ENCODE data around the gene ME1.

ME1 gene

DNA sequence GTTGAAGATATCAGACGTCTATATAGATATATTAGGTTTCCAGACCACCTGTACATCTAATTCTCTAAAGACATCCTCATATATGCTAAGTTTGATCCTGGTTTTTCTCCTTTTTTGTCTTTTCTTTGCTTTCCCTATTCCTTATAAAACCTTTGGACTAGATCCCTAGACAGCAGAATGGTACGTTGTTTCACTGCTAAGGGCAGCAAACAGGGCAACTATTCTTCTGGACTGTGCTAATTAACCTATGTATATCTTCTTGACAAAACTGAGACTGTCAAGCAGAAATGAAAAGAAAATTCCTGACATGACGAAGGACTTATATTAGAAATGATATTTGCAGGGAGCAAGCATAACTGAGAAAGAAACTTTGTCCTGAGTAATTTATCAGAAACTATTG, 19.1 kb downstream of the ME1 start:
- H3K36me3 ChIP-seq (ENCODE audit: control insufficient read depth in 1 of 2, insufficient read depth in 2 of 2, low read length in 2 of 2): no peaks in the 10 kb centered on the region
- no peak overlapping the region for H3K27ac ChIP-seq (ENCODE audit: low read depth, low read length)
- no peaks in the 10 kb centered on the region for H3K4me1 ChIP-seq (ENCODE audit: control insufficient read depth in 1 of 2, insufficient read depth in 2 of 2, low read length in 2 of 2)
- no peak overlapping the region for H3K9ac ChIP-seq (ENCODE audit: low read depth in 1 of 2, low read length in 2 of 2)
- H3K4me3 ChIP-seq (ENCODE audit: low read depth in 1 of 2, low read length in 2 of 2): no peak overlapping the region
- H3K27me3 ChIP-seq (ENCODE audit: control insufficient read depth in 1 of 2, insufficient read depth in 2 of 2, low read length in 2 of 2): no peaks in the 10 kb centered on the region
- no peaks in the 10 kb centered on the region for H3K9me3 ChIP-seq (ENCODE audit: control insufficient read depth in 1 of 2, low read length in 2 of 2)

DNA sequence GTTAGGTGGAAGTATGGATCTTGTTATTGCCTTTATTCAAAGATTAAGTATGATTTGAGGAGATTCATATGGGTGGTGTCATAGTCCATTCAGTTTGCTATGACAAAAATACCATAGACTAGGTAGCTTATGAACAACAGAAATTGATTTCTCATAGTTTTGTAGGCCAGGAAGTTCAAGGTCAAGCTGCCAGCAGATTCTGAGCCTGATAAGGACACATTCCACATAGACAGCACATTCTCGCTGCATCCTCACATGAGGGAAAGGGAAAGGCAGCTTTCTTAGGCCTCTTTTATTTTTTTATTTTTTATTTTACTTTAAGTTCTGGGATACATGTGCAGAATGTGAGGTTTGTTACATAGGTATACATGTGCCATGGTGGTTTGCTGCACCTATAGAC, 27.7 kb downstream of the ME1 start:
- Histone ChIP-seq H3K4me3 (ENCODE audit: low read depth in 1 of 2, low read length in 2 of 2) (no peak overlapping the region), H3K36me3 (ENCODE audit: control insufficient read depth in 1 of 2, insufficient read depth in 2 of 2, low read length in 2 of 2) (no peaks in the 10 kb centered on the region), H3K4me1 (ENCODE audit: control insufficient read depth in 1 of 2, insufficient read depth in 2 of 2, low read length in 2 of 2) (no peaks in the 10 kb centered on the region), H3K9ac (ENCODE audit: low read depth in 1 of 2, low read length in 2 of 2) (no peak overlapping the region), H3K27ac (ENCODE audit: low read depth, low read length) (no peak overlapping the region), H3K9me3 (ENCODE audit: control insufficient read depth in 1 of 2, low read length in 2 of 2) (no peaks in the 10 kb centered on the region), H3K27me3 (ENCODE audit: control insufficient read depth in 1 of 2, insufficient read depth in 2 of 2, low read length in 2 of 2) (no peaks in the 10 kb centered on the region)

DNA sequence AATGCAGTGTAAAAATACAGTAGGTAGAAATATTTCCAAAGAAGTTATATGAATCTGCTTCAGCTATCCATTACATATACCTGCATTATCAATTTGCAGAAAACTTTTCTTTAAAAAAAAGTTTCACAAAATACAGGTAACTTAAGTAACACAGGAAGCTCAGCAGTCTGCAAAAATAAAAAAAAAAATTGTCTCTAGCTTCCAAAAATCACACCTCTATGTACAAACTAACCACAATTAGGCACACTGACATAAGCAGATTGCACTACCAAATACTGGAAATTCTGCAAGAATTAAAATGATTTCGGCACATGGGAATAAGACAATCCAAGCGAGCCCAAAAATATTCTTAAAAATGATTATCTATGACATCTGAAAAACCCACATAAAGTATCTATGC, 41.2 kb downstream of the ME1 start:
- Histone ChIP-seq H3K27me3 (ENCODE audit: control insufficient read depth in 1 of 2, insufficient read depth in 2 of 2, low read length in 2 of 2) (no peaks in the 10 kb centered on the region), H3K27ac (ENCODE audit: low read depth, low read length) (no peak overlapping the region), H3K4me1 (ENCODE audit: control insufficient read depth in 1 of 2, insufficient read depth in 2 of 2, low read length in 2 of 2) (no peaks in the 10 kb centered on the region), H3K9ac (ENCODE audit: low read depth in 1 of 2, low read length in 2 of 2) (no peak overlapping the region), H3K36me3 (ENCODE audit: control insufficient read depth in 1 of 2, insufficient read depth in 2 of 2, low read length in 2 of 2) (peaks cover 0 to 10% of the 10 kb centered on the region in 2 donors), H3K9me3 (ENCODE audit: control insufficient read depth in 1 of 2, low read length in 2 of 2) (no peaks in the 10 kb centered on the region), H3K4me3 (ENCODE audit: low read depth in 1 of 2, low read length in 2 of 2) (no peak overlapping the region)

DNA sequence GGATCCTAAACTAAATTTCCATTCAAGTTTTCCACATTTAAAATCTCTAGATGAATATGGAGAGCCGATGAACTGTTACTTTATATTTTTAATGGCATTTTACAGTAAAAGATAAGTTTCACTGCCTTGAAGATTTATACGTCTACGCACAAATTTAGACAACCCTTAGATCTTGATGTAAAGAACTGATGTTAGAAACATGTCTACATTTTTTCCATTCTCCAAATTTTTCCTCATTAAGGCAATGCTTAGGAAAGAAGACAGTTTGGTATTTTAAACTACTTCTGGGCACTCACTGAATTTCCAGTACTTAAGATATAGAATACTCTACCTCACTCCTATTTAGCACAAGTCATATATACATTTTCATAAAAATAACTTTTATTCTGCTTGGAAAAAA, 45.4 kb downstream of the ME1 start:
- Histone ChIP-seq H3K27me3 (ENCODE audit: control insufficient read depth in 1 of 2, insufficient read depth in 2 of 2, low read length in 2 of 2) (no peaks in the 10 kb centered on the region), H3K9me3 (ENCODE audit: control insufficient read depth in 1 of 2, low read length in 2 of 2) (no peaks in the 10 kb centered on the region), H3K36me3 (ENCODE audit: control insufficient read depth in 1 of 2, insufficient read depth in 2 of 2, low read length in 2 of 2) (no peaks in the 10 kb centered on the region), H3K4me3 (ENCODE audit: low read depth in 1 of 2, low read length in 2 of 2) (no peak overlapping the region), H3K4me1 (ENCODE audit: control insufficient read depth in 1 of 2, insufficient read depth in 2 of 2, low read length in 2 of 2) (peaks cover 0 to 13% of the 10 kb centered on the region in 2 donors), H3K27ac (ENCODE audit: low read depth, low read length) (no peak overlapping the region), H3K9ac (ENCODE audit: low read depth in 1 of 2, low read length in 2 of 2) (no peak overlapping the region)

- Histone ChIP-seq H3K9ac (ENCODE audit: low read depth in 1 of 2, low read length in 2 of 2) (no peak overlapping the region), H3K4me1 (ENCODE audit: control insufficient read depth in 1 of 2, insufficient read depth in 2 of 2, low read length in 2 of 2) (peaks cover 0 to 13% of the 10 kb centered on the region in 2 donors), H3K9me3 (ENCODE audit: control insufficient read depth in 1 of 2, low read length in 2 of 2) (no peaks in the 10 kb centered on the region), H3K27me3 (ENCODE audit: control insufficient read depth in 1 of 2, insufficient read depth in 2 of 2, low read length in 2 of 2) (no peaks in the 10 kb centered on the region), H3K4me3 (ENCODE audit: low read depth in 1 of 2, low read length in 2 of 2) (no peak overlapping the region), H3K27ac (ENCODE audit: low read depth, low read length) (no peak overlapping the region), H3K36me3 (ENCODE audit: control insufficient read depth in 1 of 2, insufficient read depth in 2 of 2, low read length in 2 of 2) (no peaks in the 10 kb centered on the region)
These were observed 46.1 kb downstream of the ME1 start for GRCh38 chr6:83384751-83385150.

DNA sequence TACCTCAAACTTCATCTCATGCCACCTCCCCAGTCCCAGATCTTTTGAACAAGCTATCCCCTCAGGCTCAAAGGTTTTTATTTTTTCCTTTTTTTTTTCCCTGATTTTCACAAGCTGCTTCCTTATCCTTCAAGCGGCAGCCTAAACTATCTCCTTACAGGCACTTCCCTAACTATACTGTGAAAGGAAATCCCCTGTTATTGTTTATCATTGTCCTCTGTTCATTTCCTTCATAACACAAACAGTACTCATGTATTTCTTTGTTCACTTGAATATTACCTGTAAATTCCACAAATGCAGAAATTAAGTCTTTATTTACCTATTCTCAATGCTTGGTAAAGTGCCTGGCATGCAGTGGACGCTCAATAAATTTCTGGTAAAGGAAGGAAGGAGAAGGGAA, 48.9 kb downstream of the ME1 start:
- no peaks in the 10 kb centered on the region for H3K36me3 ChIP-seq (ENCODE audit: control insufficient read depth in 1 of 2, insufficient read depth in 2 of 2, low read length in 2 of 2)
- no peaks in the 10 kb centered on the region for H3K27me3 ChIP-seq (ENCODE audit: control insufficient read depth in 1 of 2, insufficient read depth in 2 of 2, low read length in 2 of 2)
- no peak overlapping the region for H3K27ac ChIP-seq (ENCODE audit: low read depth, low read length)

GRCh38 chr6:83378621-83379388, 52.0 kb downstream of the ME1 start:
- no peak overlapping the region for H3K4me3 ChIP-seq (ENCODE audit: low read depth in 1 of 2, low read length in 2 of 2)
- H3K4me1 ChIP-seq (ENCODE audit: control insufficient read depth in 1 of 2, insufficient read depth in 2 of 2, low read length in 2 of 2): peaks cover 0 to 13% of the 10 kb centered on the region in 2 donors
- H3K36me3 ChIP-seq (ENCODE audit: control insufficient read depth in 1 of 2, insufficient read depth in 2 of 2, low read length in 2 of 2): no peaks in the 10 kb centered on the region
- no peak overlapping the region for H3K9ac ChIP-seq (ENCODE audit: low read depth in 1 of 2, low read length in 2 of 2)
- no peaks in the 10 kb centered on the region for H3K27me3 ChIP-seq (ENCODE audit: control insufficient read depth in 1 of 2, insufficient read depth in 2 of 2, low read length in 2 of 2)
- no peak overlapping the region for H3K27ac ChIP-seq (ENCODE audit: low read depth, low read length)
- H3K9me3 ChIP-seq (ENCODE audit: control insufficient read depth in 1 of 2, low read length in 2 of 2): no peaks in the 10 kb centered on the region

More for the DNA sequence above, 48.9 kb downstream of the ME1 start:
- no peak overlapping the region for H3K9ac ChIP-seq (ENCODE audit: low read depth in 1 of 2, low read length in 2 of 2)
- peaks cover 0 to 13% of the 10 kb centered on the region in 2 donors for H3K4me1 ChIP-seq (ENCODE audit: control insufficient read depth in 1 of 2, insufficient read depth in 2 of 2, low read length in 2 of 2)
- no peaks in the 10 kb centered on the region for H3K9me3 ChIP-seq (ENCODE audit: control insufficient read depth in 1 of 2, low read length in 2 of 2)
- no peak overlapping the region for H3K4me3 ChIP-seq (ENCODE audit: low read depth in 1 of 2, low read length in 2 of 2)

- Histone ChIP-seq H3K27me3 (ENCODE audit: control insufficient read depth in 1 of 2, insufficient read depth in 2 of 2, low read length in 2 of 2) (no peaks in the 10 kb centered on the region), H3K9ac (ENCODE audit: low read depth in 1 of 2, low read length in 2 of 2) (no peak overlapping the region), H3K9me3 (ENCODE audit: control insufficient read depth in 1 of 2, low read length in 2 of 2) (no peaks in the 10 kb centered on the region), H3K4me3 (ENCODE audit: low read depth in 1 of 2, low read length in 2 of 2) (no peak overlapping the region), H3K4me1 (ENCODE audit: control insufficient read depth in 1 of 2, insufficient read depth in 2 of 2, low read length in 2 of 2) (no peaks in the 10 kb centered on the region), H3K27ac (ENCODE audit: low read depth, low read length) (no peak overlapping the region), H3K36me3 (ENCODE audit: control insufficient read depth in 1 of 2, insufficient read depth in 2 of 2, low read length in 2 of 2) (no peaks in the 10 kb centered on the region)
These were observed 59.4 kb downstream of the ME1 start for GRCh38 chr6:83371423-83371822.

GRCh38 chr6:83370567-83370966, 60.3 kb downstream of the ME1 start:
- Histone ChIP-seq H3K9ac (ENCODE audit: low read depth in 1 of 2, low read length in 2 of 2) (no peak overlapping the region), H3K27ac (ENCODE audit: low read depth, low read length) (no peak overlapping the region), H3K36me3 (ENCODE audit: control insufficient read depth in 1 of 2, insufficient read depth in 2 of 2, low read length in 2 of 2) (no peaks in the 10 kb centered on the region), H3K4me3 (ENCODE audit: low read depth in 1 of 2, low read length in 2 of 2) (no peak overlapping the region), H3K27me3 (ENCODE audit: control insufficient read depth in 1 of 2, insufficient read depth in 2 of 2, low read length in 2 of 2) (no peaks in the 10 kb centered on the region), H3K4me1 (ENCODE audit: control insufficient read depth in 1 of 2, insufficient read depth in 2 of 2, low read length in 2 of 2) (peaks cover 0 to 6% of the 10 kb centered on the region in 2 donors), H3K9me3 (ENCODE audit: control insufficient read depth in 1 of 2, low read length in 2 of 2) (no peaks in the 10 kb centered on the region)

DNA sequence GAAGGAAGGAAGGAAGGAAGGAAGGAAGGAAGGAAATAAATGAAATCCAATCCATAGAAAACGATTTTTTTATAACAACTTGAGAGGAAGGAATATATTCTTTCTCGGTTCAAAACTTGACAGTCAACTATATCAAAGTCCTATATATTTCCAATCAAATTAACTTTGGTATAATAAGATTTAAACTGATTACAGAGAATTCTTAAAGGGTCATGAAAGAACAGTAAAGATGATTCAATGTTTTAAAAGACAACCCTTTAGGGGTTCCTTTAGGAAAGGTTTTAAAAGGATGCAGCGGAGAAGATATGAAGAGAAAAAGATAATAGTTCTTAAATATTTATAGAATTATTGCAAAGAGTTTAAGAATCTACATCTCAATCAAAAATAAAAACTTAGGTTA, 61.2 kb downstream of the ME1 start:
- H3K27ac ChIP-seq (ENCODE audit: low read depth, low read length): no peak overlapping the region
- no peak overlapping the region for H3K9ac ChIP-seq (ENCODE audit: low read depth in 1 of 2, low read length in 2 of 2)

More for the DNA sequence above, 61.2 kb downstream of the ME1 start:
- Histone ChIP-seq H3K4me1 (ENCODE audit: control insufficient read depth in 1 of 2, insufficient read depth in 2 of 2, low read length in 2 of 2) (peaks cover 0 to 6% of the 10 kb centered on the region in 2 donors), H3K9me3 (ENCODE audit: control insufficient read depth in 1 of 2, low read length in 2 of 2) (no peaks in the 10 kb centered on the region), H3K36me3 (ENCODE audit: control insufficient read depth in 1 of 2, insufficient read depth in 2 of 2, low read length in 2 of 2) (no peaks in the 10 kb centered on the region), H3K4me3 (ENCODE audit: low read depth in 1 of 2, low read length in 2 of 2) (no peak overlapping the region), H3K27me3 (ENCODE audit: control insufficient read depth in 1 of 2, insufficient read depth in 2 of 2, low read length in 2 of 2) (no peaks in the 10 kb centered on the region)
